ENCODE results near the gene SCYGR8.

The SCYGR8 gene

GRCh38 chr2:227761740-227762476 is 16.2 kb downstream of the SCYGR8 start:
- no peak for DNase-seq (ENCODE audit: low spot score)

- DNase-seq (ENCODE audit: low spot score): no peak
Measured at GRCh38 chr2:227765788-227766372, 20.2 kb downstream of the SCYGR8 start.

- peak; percentile 69 for DNase-seq (ENCODE audit: low spot score)
Measured at GRCh38 chr2:227766373-227766883, 20.7 kb downstream of the SCYGR8 start.

- DNase-seq (ENCODE audit: low spot score): no peak
Measured at GRCh38 chr2:227767830-227768229, 22.1 kb downstream of the SCYGR8 start.

- no peak for DNase-seq (ENCODE audit: low spot score)
Measured at GRCh38 chr2:227772197-227772661, 26.5 kb downstream of the SCYGR8 start.

- no peak for DNase-seq (ENCODE audit: low spot score)
Measured at GRCh38 chr2:227772932-227773331, 27.2 kb downstream of the SCYGR8 start.

- no peak for DNase-seq (ENCODE audit: low spot score)
Measured at GRCh38 chr2:227774011-227774624, 28.4 kb downstream of the SCYGR8 start.

GRCh38 chr2:227774895-227775842 is 29.5 kb downstream of the SCYGR8 start:
- DNase-seq (ENCODE audit: low spot score): no peak

- DNase-seq (ENCODE audit: low spot score): no peak
Measured at GRCh38 chr2:227780981-227781615, 35.4 kb downstream of the SCYGR8 start.

- DNase-seq (ENCODE audit: low spot score): no peak
Measured at GRCh38 chr2:227781841-227782240, 36.1 kb downstream of the SCYGR8 start.

GRCh38 chr2:227782804-227783203 is 37.1 kb downstream of the SCYGR8 start:
- no peak for DNase-seq (ENCODE audit: low spot score)

GRCh38 chr2:227783404-227784138 is 37.9 kb downstream of the SCYGR8 start:
- DNase-seq (ENCODE audit: low spot score): no peak

- no peak for DNase-seq (ENCODE audit: low spot score)
Measured at GRCh38 chr2:227785293-227785692, 39.6 kb downstream of the SCYGR8 start.

GRCh38 chr2:227788561-227789018 is 42.9 kb downstream of the SCYGR8 start:
- no peak for DNase-seq (ENCODE audit: low spot score)

- DNase-seq (ENCODE audit: low spot score): no peak
Measured at GRCh38 chr2:227789803-227790202, 44.1 kb downstream of the SCYGR8 start.

GRCh38 chr2:227793148-227793712 is 47.5 kb downstream of the SCYGR8 start:
- DNase-seq (ENCODE audit: low spot score): no peak
